Measurements from ENCODE around the gene PTPA. TPM values are rescaled to one million over a fixed set of nuclear protein-coding genes. Genes with fewer than 3 reads are reported as not detected.
A peak's percentile ranks its signal among the peaks of the same experiment; 100 is the strongest.
"Not testable (repeated sequence)": the region's sequence is repeated elsewhere in the genome, so short reads cannot be mapped to it uniquely, and the experiment has no call there.

Gene PTPA
- total RNA-seq, 1 experiment from 2014 or later = 79.7 TPM

- Histone ChIP-seq H3K4me1 (peaks cover 5% of the 10 kb centered on the region; the same call in 1 of the 2 replicates), H3K4me3 (peak overlapping the region; percentile 82), H3K36me3 (no peaks in the 10 kb centered on the region), H3K9me3 (replicated peaks) (no peaks in the 10 kb centered on the region), H3K27ac (peak overlapping the region; percentile 90), H3K27me3 (no peaks in the 10 kb centered on the region)
- DNase-seq = peak; percentile 51 to 63
Observed at GRCh38 chr9:129111528-129112151, 425 bp downstream of the PTPA start.

GRCh38 chr9:129112526-129112925 lies 1.3 kb downstream of the PTPA start:
- not testable (repeated sequence) for DNase-seq; H3K27ac ChIP-seq; H3K4me1 ChIP-seq; H3K9me3 ChIP-seq (replicated peaks); H3K36me3 ChIP-seq; H3K27me3 ChIP-seq
- H3K4me3 ChIP-seq = peak overlapping the region; percentile 82

- Histone ChIP-seq H3K36me3 (no peaks in the 10 kb centered on the region), H3K9me3 (replicated peaks) (no peaks in the 10 kb centered on the region), H3K4me1 (peaks cover 5% of the 10 kb centered on the region; the same call in 1 of the 2 replicates), H3K4me3 (no peak overlapping the region), H3K27me3 (no peaks in the 10 kb centered on the region), H3K27ac (no peak overlapping the region)
- no peak for DNase-seq
Observed at GRCh38 chr9:129113645-129114304, 2.6 kb downstream of the PTPA start.

- Histone ChIP-seq H3K27ac (no peak overlapping the region), H3K4me3 (no peak overlapping the region), H3K27me3 (no peaks in the 10 kb centered on the region), H3K36me3 (peaks cover 5% of the 10 kb centered on the region; the same call in 1 of the 2 replicates), H3K4me1 (peaks cover 9% of the 10 kb centered on the region), H3K9me3 (replicated peaks) (no peaks in the 10 kb centered on the region)
- no peak for DNase-seq
Observed at GRCh38 chr9:129118799-129119198, 7.6 kb downstream of the PTPA start.

GRCh38 chr9:129121483-129121882 lies 10.3 kb downstream of the PTPA start:
- Histone ChIP-seq H3K4me3 (no peak overlapping the region), H3K9me3 (replicated peaks) (no peaks in the 10 kb centered on the region), H3K27me3 (no peaks in the 10 kb centered on the region), H3K4me1 (peaks cover 9% of the 10 kb centered on the region), H3K27ac (no peak overlapping the region), H3K36me3 (peaks cover 7% of the 10 kb centered on the region)
- DNase-seq = peak in 1 of 2 experiments; percentile 57

- no peak for DNase-seq
- Histone ChIP-seq H3K4me3 (no peak overlapping the region), H3K9me3 (replicated peaks) (no peaks in the 10 kb centered on the region), H3K27ac (no peak overlapping the region), H3K27me3 (no peaks in the 10 kb centered on the region), H3K36me3 (peaks cover 7% of the 10 kb centered on the region), H3K4me1 (peaks cover 9% of the 10 kb centered on the region)
Observed at GRCh38 chr9:129122133-129122532, 10.9 kb downstream of the PTPA start.

- not testable (repeated sequence) for H3K4me1 ChIP-seq; H3K9me3 ChIP-seq (replicated peaks); H3K4me3 ChIP-seq; H3K27me3 ChIP-seq; H3K27ac ChIP-seq; DNase-seq
- peaks cover 10% of the 10 kb centered on the region for H3K36me3 ChIP-seq
Observed at GRCh38 chr9:129122976-129123375, 11.8 kb downstream of the PTPA start.

- H3K4me1 ChIP-seq = peaks cover 9% of the 10 kb centered on the region
- no peak overlapping the region for H3K4me3 ChIP-seq
- peaks cover 10% of the 10 kb centered on the region for H3K36me3 ChIP-seq
- H3K27ac ChIP-seq = no peak overlapping the region
- H3K9me3 ChIP-seq (replicated peaks) = no peaks in the 10 kb centered on the region
- H3K27me3 ChIP-seq = no peaks in the 10 kb centered on the region
- DNase-seq = no peak
Observed at GRCh38 chr9:129124506-129125069, 13.4 kb downstream of the PTPA start.

GRCh38 chr9:129125478-129125877 lies 14.3 kb downstream of the PTPA start:
- Histone ChIP-seq H3K27ac (no peak overlapping the region), H3K4me3 (no peak overlapping the region), H3K4me1 (peaks cover 9% of the 10 kb centered on the region), H3K36me3 (peaks cover 11% of the 10 kb centered on the region), H3K9me3 (replicated peaks) (no peaks in the 10 kb centered on the region), H3K27me3 (no peaks in the 10 kb centered on the region)
- DNase-seq = no peak

- Histone ChIP-seq H3K36me3 (peaks cover 11% of the 10 kb centered on the region), H3K4me3 (no peak overlapping the region), H3K27me3 (no peaks in the 10 kb centered on the region), H3K9me3 (replicated peaks) (no peaks in the 10 kb centered on the region), H3K27ac (no peak overlapping the region), H3K4me1 (no peaks in the 10 kb centered on the region)
- DNase-seq = peak in 1 of 2 experiments; percentile 54
Observed at GRCh38 chr9:129126749-129127618, 15.8 kb downstream of the PTPA start.

- Histone ChIP-seq H3K9me3 (replicated peaks) (no peaks in the 10 kb centered on the region), H3K4me3 (no peak overlapping the region), H3K27me3 (no peaks in the 10 kb centered on the region), H3K4me1 (no peaks in the 10 kb centered on the region), H3K36me3 (peaks cover 11% of the 10 kb centered on the region), H3K27ac (no peak overlapping the region)
- DNase-seq = no peak
Observed at GRCh38 chr9:129128689-129129088, 17.5 kb downstream of the PTPA start.

- not testable (repeated sequence) for H3K9me3 ChIP-seq (replicated peaks); H3K4me1 ChIP-seq; H3K4me3 ChIP-seq; H3K27me3 ChIP-seq; DNase-seq; H3K27ac ChIP-seq
- peaks cover 11% of the 10 kb centered on the region for H3K36me3 ChIP-seq
Observed at GRCh38 chr9:129130271-129130670, 19.1 kb downstream of the PTPA start.

- no peak overlapping the region for H3K4me3 ChIP-seq
- no peaks in the 10 kb centered on the region for H3K4me1 ChIP-seq
- no peak for DNase-seq
- H3K27ac ChIP-seq = no peak overlapping the region
- H3K27me3 ChIP-seq = no peaks in the 10 kb centered on the region
- peaks cover 9% of the 10 kb centered on the region for H3K36me3 ChIP-seq
- no peaks in the 10 kb centered on the region for H3K9me3 ChIP-seq (replicated peaks)
Observed at GRCh38 chr9:129130791-129131190, 19.6 kb downstream of the PTPA start.

- Histone ChIP-seq H3K36me3 (peaks cover 8% of the 10 kb centered on the region), H3K4me1 (no peaks in the 10 kb centered on the region), H3K27ac (no peak overlapping the region), H3K9me3 (replicated peaks) (no peaks in the 10 kb centered on the region), H3K27me3 (no peaks in the 10 kb centered on the region), H3K4me3 (no peak overlapping the region)
- DNase-seq = peak; percentile 68 to 79
Observed at GRCh38 chr9:129131300-129132145, 20.3 kb downstream of the PTPA start.

All from SJCRH30 (cell line).